Measurements from ENCODE around the gene CRYZL1. TPM values are rescaled to one million over a fixed set of nuclear protein-coding genes. Genes with fewer than 3 reads are reported as not detected.

The CRYZL1 gene
- total and polyA plus RNA-seq, 8 donors = 8.5 to 23.0 (median 13.9) TPM

DNA sequence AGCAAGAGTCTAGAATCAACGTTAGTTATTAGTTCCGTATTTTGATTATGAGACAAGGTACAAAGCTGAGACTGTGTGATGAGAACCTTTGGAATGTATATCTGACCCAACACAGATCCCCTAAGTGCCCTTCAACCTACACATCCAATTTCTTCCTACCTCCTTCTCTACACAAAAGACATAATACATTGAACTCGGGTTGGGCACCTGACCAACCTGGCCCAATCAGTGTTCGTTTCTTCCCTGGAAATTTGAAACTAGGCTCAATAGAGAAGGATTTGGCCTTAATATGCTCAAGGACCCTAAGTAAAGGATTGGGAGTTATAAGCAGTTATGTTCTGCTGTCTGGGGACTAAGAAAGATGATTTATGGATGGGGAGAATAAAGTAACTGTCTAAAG is 12.9 kb upstream of the CRYZL1 start:
- no peak for FAIRE-seq

DNA sequence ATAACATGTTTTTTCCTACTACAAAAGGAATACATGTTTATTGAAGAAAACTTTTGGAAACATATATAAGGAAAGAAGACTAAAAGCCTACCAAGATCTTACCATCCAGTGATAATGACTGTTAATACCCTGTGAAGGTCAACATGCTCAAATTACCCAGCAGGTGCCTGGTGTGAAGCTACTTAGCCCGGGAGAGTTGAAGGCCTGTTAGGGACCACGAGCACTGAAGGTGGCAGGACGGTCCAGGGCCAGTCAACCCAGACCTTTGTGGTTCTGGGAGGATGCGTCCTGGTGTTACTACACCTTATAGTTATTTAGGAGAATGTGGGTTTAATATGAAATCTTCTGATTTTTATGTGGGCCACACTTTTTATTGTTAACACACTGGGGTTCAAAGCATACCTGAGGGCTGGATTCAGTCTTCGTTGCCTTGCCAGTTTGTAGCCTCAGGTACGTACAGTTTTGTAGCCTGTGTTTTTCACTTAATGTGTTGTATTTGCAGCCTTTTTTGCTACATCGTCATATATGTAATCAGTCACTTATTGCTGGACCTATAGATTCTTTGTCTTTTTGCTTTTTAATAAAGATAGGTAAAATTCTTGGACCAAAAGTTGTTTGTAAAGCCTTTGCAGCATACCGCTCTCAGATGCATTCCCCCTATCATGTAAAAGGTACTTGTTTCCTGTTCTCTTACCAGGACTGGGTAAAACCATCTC is 10.6 kb upstream of the CRYZL1 start:
- Histone ChIP-seq H3K27ac (no peak overlapping the region), H3K4me1 (peaks cover 0 to 10% (median 0%) of the 10 kb centered on the region in 3 donors), H3K9me3 (no peaks in the 10 kb centered on the region), H3K4me3 (no peak overlapping the region), H3K27me3 (no peaks in the 10 kb centered on the region), H3K36me3 (no peaks in the 10 kb centered on the region)
- WGBS, 2 donors = 85 to 89% methylated on average over 8 of the region's 8 CpGs
- FAIRE-seq = no peak
- intact Hi-C loops (cut with DNase I) = no loop called here
- TF ChIP-seq, protein P1, sequence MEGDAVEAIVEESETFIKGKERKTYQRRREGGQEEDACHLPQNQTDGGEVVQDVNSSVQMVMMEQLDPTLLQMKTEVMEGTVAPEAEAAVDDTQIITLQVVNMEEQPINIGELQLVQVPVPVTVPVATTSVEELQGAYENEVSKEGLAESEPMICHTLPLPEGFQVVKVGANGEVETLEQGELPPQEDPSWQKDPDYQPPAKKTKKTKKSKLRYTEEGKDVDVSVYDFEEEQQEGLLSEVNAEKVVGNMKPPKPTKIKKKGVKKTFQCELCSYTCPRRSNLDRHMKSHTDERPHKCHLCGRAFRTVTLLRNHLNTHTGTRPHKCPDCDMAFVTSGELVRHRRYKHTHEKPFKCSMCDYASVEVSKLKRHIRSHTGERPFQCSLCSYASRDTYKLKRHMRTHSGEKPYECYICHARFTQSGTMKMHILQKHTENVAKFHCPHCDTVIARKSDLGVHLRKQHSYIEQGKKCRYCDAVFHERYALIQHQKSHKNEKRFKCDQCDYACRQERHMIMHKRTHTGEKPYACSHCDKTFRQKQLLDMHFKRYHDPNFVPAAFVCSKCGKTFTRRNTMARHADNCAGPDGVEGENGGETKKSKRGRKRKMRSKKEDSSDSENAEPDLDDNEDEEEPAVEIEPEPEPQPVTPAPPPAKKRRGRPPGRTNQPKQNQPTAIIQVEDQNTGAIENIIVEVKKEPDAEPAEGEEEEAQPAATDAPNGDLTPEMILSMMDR (IDR thresholded peaks at IDR 0.05) = no peak
- no peak for ATAC-seq
- no peak for DNase-seq

More for the DNA sequence above, 12.9 kb upstream of the CRYZL1 start:
- 84 to 88% methylated on average over 4 of the region's 4 CpGs for WGBS, 2 donors
- intact Hi-C loops (cut with DNase I) = no loop called here
- DNase-seq (no peak), ATAC-seq (no peak)
- TF ChIP-seq, protein P1 (IDR thresholded peaks at IDR 0.05) = no peak
- H3K9me3 ChIP-seq = no peaks in the 10 kb centered on the region
- no peak overlapping the region for H3K4me3 ChIP-seq
- peaks cover 0 to 7% (median 0%) of the 10 kb centered on the region in 3 donors for H3K4me1 ChIP-seq
- no peaks in the 10 kb centered on the region for H3K27me3 ChIP-seq
- no peak overlapping the region for H3K27ac ChIP-seq
- no peaks in the 10 kb centered on the region for H3K36me3 ChIP-seq

DNA sequence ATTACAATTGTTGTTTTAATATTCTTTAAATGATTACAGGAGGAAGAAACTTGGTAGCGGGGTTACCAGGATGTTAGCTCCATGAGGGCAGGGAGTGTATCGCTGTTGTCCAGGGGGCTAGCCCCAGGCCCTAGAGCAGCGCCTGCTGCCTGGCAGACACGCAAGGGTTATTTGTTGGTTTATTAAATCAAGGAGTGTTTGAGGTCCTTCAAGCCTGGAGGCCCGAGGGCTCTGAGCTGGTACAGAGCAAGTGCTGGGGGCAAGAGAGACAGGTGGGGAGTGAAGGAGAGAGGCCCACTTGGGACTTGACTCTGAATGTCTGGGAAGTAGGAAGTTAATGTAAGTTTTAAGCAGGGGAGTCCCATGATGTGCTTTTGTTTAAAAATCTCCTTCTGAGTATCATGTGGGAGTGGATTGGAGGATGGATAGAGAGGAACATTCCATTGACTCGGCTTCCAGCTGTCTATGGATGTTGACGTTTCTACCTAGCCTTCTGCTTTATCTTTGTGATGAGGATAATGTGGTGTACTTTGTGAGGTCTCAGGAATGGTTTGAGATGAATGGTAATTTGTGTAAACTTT is 9.5 kb upstream of the CRYZL1 start:
- ATAC-seq = no peak
- intact Hi-C loops (cut with DNase I) = no loop called here
- DNase-seq = no peak
- no peaks in the 10 kb centered on the region for H3K27me3 ChIP-seq
- no peak overlapping the region for H3K4me3 ChIP-seq
- H3K4me1 ChIP-seq = peaks cover 0 to 6% (median 0%) of the 10 kb centered on the region in 3 donors
- no peaks in the 10 kb centered on the region for H3K9me3 ChIP-seq
- H3K36me3 ChIP-seq = no peaks in the 10 kb centered on the region
- 81 to 88% methylated on average over 7 of the region's 7 CpGs for WGBS, 2 donors
- FAIRE-seq = no peak
- TF ChIP-seq, protein P1 (IDR thresholded peaks at IDR 0.05) = no peak
- H3K27ac ChIP-seq = no peak overlapping the region

DNA sequence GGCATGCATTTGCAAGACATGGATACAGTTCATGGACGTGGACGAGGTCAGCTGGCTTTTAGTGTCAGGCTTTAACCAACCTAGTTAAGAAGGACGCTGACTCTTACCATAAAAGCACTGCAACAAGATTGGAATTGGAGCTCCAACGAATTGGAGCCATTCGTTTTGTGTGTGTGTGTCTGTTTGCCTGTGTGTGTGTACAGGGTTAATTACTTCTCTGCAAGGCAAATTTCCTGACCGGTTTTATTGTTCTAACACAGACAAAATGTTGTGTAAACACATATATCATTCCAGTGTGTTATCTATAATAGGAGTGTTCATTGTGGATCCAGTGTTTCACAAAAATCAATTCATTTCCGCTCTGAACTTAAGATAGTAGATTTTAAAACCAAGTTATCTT is 8.7 kb upstream of the CRYZL1 start:
- no peak for DNase-seq
- ATAC-seq = peak in 1 of 4 donors; percentile 36
- FAIRE-seq = no peak
- Histone ChIP-seq H3K4me3 (no peak overlapping the region), H3K9me3 (no peaks in the 10 kb centered on the region), H3K36me3 (no peaks in the 10 kb centered on the region), H3K27ac (no peak overlapping the region), H3K27me3 (no peaks in the 10 kb centered on the region), H3K4me1 (peaks cover 0 to 3% (median 0%) of the 10 kb centered on the region in 3 donors)
- WGBS, 2 donors = 32 to 33% methylated on average over 7 of the region's 7 CpGs
- TF ChIP-seq, protein P1 (IDR thresholded peaks at IDR 0.05) = no peak
- intact Hi-C loops (cut with DNase I) = no loop called here

DNA sequence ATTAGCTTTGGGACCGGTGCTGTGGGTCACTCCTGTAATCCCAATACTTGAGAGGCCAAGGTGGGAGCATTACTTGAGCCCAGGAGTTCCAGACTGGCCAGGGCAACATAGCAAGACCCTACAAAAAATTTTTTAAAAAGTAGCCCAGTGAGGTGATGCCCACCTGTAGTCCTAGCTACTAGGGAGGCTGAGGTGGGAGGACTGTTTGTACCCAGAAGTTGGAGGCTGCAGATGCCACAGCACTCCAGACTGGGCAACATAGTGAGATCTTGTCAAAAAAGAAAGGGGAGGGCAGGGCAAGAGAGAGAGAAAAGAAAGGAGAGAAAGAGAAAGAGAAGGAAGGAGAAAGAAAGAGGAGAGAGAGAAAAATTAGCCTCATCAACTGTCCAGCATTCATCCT is 7.0 kb upstream of the CRYZL1 start:
- 93 to 97% methylated on average over 1 of the region's 1 CpG for WGBS, 2 donors
- H3K27me3 ChIP-seq = no peaks in the 10 kb centered on the region
- intact Hi-C loops (cut with DNase I) = no loop called here
- H3K9me3 ChIP-seq = no peaks in the 10 kb centered on the region
- no peak overlapping the region for H3K27ac ChIP-seq
- H3K4me3 ChIP-seq = no peak overlapping the region
- TF ChIP-seq, protein P1 (IDR thresholded peaks at IDR 0.05) = no peak
- no peak for DNase-seq
- no peak for FAIRE-seq
- H3K4me1 ChIP-seq = peaks cover 0 to 3% (median 0%) of the 10 kb centered on the region in 3 donors
- no peaks in the 10 kb centered on the region for H3K36me3 ChIP-seq
- no peak for ATAC-seq
